Glomerular endothelial cell (primary cell): ENCODE results near the gene ENOX1. TPM values are rescaled to one million over a fixed set of nuclear protein-coding genes. Genes with fewer than 3 reads are reported as not detected.

Experiments
- DNase-seq: peaks from one replicate; pipeline ENCODE4 v3.0.0-alpha.2; 2011; ENCODE audit warnings: low read depth, low spot score; ENCODE audit errors: extremely low read depth
- total RNA-seq: library from RNA; depleted of rRNA; stranded (reverse); fragments of >200 nt; gene quantifications from 2 replicates; pipeline ENCODE4 v1.2.3, GENCODE V29; 2015

ENOX1 gene
- total RNA-seq, 1 donor from 2014 or later: 0.18 TPM

DNA sequence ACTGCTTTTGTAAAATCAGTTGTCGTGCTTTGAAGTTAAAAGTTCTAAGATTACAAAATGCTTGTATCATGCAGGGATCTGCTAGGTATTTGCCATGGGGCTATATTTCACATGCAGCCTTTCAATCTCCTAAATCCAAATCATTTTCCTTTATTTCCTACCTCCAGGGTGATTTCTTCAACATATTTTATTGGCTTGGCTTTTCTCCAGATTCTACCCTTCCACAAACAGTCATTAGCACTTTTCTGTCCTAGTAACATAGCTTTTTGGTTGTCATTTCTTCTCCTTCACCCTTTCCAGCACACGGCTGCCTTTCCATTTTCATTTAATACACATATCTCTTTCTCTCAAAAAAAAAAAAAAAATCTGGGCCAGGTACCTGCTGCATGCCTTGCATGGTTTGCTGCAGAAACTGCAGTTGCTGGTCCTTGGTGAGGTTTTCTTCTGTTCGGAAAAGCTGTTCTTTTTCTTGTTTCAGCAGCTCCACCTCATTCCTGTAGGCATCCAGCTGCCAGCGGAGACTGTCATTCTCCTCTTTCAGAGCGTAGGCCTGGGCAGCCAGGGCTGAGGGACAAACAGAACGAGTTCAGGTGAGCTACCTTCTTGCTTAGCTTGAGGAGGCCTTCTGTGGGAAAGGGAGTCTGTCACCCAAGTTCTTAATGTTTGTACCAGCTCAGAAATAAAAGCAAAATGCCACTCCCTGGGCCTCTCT lies 488.6 kb downstream of the ENOX1 start:
- no peak for DNase-seq

DNA sequence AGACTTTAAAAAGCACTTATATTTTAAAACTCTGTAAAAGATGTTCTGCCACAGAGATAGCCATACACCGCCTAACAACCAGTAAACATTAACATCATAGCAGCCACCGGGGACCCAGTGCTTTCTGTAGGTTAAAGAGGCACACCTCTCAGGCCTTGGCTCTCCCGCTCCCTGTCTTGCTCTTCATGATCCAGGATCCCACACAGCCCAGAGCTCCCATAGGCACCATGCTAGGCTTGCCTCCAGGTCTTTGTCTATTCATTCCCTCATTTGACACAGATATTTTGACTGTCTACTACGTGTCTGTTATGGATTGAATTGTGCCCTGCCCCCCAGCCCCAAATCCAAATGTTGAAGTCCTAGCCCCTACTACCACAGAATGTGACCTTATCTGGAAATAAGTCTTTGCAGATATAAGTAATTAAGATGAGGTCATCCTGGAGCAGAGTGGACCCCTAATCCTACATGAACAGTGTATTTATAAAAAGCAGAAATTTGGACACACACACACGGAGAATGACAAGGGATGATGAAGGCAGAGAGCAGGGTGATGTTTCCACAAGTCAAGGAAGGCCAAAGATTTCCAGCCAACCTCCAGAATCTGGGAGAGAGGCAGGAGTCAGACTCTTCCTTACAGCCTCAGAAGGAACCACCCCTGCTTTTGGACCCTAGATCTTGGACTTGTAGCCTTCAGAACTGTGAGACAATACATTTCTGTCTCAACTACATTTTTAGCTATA lies 490.8 kb downstream of the ENOX1 start:
- DNase-seq: no peak

DNA sequence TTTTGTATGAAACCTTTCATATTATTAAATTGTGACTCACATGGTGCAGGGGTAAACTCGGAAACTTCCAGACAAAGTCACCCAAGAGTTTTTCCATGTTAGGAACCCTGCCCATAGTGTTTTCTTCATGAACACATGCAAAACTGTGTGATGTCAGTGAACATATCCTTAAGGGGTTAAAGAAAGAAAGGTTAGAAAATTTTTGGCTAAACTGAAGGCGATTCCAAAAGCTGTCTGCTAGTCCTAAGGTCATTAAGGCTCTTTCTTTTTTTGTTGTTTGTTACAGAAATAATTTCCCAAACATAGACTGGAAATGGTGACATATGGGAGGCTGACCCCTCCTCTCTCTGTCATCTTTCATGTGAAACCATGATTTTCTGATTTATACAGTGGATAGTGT lies 491.5 kb downstream of the ENOX1 start:
- DNase-seq: no peak

DNA sequence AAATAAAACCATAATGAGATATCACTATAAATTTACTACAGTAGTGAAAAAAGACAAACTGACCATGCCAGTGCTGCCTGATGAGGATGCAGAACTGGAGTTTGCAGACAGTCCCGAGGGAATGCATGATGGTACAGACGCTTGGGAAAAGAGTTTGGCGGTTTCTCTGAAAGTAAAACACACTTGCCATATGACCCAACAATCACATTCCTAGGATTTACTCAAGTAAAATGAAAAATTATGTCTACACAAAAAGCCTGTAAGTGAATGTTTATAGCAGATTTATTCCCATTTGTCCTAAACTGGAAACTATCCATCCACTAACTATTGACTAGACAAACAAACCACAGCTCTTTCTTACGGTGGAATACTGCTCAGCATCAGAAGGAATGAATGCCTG lies 492.4 kb downstream of the ENOX1 start:
- DNase-seq: no peak

DNA sequence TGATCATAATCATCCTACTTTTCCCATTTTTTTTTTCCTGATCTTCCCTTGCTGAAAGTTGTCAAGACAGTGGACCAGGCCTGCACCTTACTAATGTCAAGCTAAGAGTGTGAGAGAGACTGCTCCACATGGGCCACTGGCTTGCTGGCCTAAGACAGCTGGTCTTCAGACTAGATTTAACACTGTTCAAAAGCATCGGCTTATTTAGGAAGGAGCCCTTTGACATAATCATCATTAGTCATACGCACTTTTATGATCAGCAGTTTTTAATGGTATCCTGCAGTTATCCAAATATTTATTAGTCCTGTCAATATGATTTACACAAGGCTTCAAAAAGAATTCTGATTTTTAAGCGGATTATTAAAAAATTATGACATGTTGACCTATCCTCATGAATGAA lies 492.8 kb downstream of the ENOX1 start:
- no peak for DNase-seq

DNA sequence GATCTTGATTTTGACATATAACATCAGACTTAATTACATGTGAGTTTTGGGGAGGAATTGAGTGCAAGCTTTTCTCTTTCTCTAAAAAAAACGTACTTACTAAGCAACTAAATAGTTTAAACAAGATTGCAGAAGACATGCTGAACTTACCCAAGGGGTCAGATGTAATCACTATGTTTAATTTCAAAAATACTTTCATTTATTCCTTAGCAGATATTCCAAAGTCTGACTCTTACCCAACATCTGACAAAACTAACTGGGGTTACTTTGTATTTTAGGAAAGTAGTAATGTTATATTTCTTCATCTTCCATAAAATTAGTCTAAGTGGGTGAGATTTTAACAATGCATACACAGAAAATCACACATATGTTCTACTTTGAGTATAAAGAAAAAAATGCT lies 493.2 kb downstream of the ENOX1 start:
- DNase-seq: no peak

DNA sequence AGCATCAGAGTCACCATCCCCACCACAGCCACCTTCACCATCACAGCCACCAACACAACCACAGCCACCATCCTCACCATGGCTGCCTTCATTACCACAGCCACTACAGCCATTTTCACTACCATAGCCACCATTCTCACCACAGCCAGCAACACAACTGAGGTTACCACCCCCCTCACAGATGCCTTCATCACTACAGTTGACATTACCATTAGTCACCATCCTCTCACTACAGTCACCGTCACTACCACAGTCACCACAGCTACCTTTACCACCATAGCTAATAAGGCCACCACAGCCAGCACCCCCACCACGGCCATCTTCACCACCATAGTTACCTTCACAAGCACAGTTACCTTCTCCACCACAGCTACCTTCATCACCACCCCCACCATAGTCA lies 493.8 kb downstream of the ENOX1 start:
- no peak for DNase-seq

DNA sequence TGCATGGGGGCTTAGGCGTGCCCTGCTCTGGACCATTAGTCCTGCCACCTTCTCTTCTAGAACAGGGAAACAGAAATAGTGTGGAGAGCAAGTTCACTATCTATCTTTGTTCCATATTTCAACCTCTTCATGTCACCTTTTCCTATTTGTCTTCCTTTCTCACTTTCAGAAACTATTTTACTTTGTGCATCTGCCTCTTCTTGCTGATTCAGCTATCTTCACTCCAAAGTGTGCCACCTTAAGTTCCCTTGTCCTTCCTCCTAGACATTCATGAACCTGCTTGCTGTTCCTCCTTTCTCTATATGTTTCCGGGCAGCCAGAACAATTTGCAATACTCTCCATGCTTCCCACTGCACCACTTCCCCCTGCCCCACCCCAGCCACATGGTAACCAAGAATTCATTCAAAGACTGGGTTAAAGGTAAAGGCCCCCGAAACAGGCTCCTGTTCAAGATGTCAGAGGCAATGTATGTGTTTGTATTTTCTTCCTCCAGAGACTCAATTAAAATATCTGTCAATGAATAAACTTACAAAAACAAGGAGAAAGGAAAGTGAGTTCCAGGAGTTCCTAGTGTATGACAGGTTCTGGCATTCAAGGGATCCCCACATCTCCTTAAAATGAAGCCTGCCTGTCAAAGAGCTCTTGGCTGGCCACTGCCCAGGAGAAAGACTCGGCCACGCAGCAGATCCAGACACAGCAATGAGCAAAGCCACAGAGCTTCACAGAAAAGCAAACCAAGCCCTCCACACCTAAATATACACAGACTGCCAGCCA lies 495.3 kb downstream of the ENOX1 start:
- DNase-seq: no peak

DNA sequence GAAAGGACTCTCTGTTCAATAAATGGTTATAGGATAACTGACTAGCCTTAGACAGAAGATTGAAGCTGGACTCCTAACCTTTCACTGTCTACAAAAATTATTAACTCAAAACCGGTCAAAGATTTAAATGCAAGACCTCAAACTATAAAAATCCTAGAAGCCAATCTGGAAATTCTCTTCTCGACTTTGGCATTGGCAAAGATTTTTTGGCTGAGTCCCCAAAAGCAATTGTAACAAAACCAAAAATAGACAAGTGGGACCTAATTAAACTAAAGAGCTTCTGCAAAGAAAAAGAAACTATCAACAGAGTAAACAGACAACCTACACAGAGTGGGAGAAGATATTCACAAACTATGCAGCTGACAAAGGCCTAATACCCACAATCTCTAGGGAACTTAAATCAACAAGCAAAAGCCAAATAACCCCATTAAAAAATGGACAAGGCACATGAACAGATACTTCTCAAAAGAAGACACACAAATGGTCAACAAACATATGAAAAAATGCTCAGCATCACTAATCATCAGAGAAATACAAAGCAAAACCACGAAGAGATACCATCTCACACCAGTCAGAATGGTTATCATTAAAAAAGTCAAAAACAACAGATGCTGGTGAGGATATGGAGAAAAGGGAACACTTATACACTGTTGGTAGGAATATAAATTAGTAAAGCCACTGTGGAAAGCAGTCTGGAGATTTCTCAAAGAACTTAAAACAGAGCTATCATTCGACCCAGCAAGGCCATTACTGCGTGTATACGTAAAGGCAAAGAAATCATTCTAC lies 497.1 kb downstream of the ENOX1 start:
- no peak for DNase-seq

DNA sequence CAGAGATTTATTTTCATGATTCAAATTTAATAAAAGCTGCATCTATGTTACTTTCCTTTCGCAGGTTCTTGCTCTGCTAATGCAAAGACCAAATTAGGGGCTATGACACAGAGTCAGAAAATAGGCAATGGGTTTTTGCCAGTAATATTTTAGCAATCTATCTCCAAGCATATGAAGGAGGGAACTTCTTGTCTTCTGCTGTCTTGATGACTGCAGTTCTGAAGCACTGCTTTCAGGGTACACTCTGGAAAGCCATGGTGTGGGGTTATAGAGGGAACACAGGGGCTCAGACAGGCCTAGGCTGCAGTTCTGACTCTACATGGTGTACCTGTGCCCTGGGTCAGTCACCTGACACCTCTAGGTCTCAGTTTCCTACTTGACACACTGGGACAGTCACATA lies 500.0 kb downstream of the ENOX1 start:
- DNase-seq: no peak

DNA sequence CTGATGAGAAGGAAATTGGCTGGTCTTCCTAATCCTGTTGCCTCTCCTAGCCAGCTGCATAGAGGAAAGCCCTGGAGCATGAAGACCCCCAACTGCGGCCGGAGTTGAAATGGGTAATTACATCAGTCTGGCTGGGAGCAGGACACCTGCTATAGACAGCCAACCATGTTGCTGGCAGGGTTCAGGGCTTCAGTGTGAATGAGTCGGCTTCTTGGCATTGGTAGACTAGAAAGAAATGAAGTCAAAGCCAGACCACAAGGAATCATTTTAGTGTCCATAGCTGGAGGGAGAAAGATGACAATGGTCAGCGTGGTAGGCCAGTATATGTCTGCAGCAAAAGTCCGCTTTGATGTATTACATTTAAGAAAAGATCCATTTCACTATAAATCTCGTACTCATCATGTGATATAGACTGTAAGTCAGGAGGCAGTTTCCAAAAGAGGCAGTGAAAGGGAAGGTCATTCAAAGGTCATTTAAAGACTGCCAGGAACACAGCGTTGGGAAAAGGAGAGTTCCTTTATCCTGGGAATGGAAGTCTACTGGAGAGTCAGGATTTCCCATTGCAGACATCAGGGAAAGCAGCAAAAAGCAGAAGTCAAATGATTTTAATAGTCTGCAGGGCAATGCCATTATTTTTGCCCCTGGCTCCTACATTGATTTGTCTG lies 500.7 kb downstream of the ENOX1 start:
- no peak for DNase-seq

DNA sequence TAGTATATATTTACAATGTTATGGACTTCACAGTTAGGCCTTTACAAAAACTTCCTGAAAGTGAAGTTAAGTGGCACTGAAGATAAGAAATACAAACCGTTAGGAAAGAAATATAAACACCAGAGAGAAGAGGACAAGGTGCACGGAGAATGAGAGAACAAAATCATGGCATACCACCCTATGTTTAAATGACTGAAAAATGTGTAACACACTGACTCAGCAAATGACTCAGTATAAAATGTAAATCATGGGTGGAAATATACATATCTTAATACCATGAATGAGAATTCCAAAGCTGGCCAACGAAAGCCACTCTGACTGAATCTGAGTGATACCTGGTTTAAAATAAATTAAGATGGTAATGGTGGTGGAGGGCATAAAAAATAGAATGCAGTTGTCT lies 502.6 kb downstream of the ENOX1 start:
- DNase-seq: no peak

DNA sequence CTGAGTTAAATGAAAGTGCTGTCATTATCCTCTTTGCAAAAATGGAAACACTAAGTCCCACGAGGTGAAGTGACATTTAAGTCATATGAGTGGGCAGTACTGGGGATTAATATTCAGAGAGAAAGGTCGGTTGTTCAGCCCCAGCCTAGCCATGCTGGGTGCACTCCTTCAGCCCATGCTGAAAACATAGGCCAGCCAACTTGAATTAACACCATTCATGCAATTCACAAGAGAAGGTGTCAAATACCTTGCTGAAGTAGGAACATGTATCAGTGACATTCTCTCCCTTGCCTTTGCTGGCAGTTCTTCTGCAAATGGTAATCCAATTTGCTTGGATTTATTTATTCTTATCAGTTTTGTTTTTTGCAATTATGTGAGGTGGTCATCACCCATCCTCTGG lies 507.1 kb downstream of the ENOX1 start:
- no peak for DNase-seq

DNA sequence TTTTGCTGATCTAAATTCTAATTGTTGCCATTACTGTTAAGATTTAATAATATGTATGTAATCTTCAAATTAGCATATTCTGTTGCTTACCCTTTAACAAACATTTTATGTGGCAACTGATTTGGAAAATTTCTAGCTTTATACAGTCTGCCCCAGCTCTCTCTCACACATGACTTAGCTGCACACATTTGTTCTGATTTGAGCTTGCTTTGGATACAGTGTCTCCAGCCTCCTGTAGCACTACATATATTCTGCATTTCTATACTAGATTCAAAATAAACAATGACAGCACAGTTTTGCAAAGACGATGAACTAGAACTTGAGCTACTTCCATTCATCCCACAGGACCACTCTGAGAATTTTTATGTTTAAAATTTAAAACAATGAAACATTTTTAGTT lies 508.6 kb downstream of the ENOX1 start:
- no peak for DNase-seq

DNA sequence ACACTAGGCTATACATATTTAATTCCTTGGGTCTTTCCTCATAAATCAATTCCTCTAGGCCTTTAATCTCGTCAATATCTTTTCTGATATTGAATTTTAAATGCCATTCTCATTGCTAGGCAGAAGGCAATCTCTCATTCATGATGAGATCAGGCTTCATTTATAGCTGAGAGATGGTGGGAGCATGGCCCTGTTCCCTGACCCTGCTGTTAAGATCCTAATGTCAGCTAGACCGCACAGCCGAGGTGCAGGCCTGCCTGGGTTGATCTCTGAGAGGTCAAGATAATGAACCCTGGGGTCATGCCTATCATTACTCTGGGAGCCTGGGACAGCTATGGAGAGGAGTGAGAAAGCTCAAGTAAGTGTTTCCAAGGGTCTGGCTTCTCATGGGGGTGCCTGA lies 509.6 kb downstream of the ENOX1 start:
- DNase-seq: no peak

DNA sequence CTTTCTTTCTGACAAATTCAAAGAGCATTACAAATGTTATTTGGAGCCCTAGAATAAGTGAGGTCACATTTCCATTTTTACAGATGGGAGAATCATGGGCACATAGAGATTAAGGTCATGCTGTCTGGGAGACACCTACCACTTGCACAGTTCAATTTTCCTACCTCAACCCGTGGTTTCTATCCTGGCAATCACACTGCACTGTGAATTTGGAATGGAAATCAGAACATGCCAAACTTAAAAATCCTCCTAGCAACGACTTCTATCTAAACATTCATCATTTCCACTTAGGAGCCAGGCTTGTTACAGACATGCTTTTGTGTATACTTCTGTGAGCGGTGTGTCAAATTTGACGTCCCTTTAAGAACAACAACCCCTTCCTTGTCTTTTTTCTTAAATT lies 511.9 kb downstream of the ENOX1 start:
- DNase-seq: no peak

DNA sequence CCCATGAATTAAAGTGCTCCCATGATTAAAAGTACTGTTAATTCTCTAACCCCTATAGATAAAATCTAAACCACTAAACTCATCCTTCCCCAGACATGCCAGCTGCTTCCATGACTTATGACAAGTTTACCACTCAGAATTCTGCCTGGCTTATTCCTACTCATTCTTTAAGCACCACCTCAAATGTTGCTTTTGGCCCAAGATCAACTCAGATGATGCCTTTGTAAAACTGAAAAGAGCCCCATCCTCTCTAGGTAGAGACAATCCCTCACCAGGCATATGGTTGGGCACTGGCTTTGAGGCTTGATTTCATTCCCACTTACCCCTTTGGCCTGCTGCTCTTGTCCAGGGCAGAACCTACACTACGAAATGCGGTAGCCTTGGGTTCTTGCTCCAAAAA lies 513.4 kb downstream of the ENOX1 start:
- DNase-seq: no peak

DNA sequence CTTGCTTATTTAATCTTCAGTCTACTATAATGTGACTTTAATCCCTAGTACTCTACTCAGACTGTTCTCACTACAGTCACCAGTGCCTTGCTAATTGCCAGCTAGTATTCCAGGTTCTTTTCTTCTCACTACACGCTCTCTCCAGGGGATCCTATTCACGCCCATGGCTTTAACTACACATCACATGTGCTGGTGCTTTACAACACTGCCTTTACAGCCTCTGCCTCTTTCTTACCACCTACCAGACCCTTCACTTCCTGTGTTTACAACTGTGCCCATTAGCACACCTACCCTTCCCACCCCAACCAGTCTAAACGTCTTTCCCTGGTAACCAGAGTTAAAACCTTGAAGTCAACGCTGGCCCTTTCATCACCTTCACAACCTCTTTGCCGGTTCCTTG lies 513.9 kb downstream of the ENOX1 start:
- DNase-seq: no peak

DNA sequence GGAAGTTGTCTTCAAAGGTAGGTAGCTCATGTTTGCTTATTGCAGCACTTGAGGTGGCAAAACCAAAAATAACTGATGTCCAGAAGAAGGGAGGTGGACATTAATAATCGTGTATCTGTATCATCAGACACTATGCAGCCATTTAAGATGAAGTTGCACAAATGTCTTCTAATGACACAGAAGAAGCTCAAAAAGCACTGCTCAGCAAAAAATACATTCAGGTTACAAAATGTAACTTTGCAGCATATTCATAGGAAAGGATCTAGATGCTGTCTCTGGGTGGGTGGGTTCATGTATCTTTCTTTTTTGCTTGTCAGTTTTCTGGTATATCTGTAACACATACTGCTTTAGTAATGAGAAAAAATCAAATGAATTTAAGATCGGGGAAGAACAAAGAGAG lies 515.6 kb downstream of the ENOX1 start:
- DNase-seq: no peak

DNA sequence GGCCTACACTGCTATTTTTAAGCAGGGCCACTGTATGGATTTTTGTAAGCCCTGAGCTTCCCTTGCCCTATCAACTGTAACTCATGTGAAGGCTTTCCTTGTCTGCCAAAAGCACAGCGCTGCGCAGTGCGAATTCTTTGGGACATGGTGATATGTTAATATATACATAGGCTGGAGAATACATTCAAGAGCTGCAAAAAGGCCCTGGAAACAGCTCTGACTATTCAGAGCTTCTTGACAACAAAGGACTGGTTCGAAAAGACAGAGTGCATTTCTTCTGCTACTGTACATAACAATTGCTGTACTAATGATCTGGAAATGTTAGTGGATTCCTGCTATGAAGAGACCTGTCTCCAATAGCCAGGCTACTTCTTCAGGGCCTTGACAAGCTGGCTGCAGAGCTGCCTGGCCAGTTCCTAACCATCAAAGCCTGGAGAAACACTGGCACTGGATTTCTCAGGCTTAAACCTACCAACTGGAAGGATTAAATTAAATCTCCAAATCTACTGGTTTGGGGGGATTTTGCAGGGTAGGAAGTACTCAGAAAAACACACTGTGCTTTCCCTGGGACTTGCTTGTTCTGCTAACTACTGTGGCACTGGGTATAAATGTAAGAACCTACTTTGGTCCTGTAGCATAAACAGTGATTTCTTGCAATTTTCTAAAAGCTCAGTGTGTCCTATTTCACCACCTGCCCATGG lies 516.5 kb downstream of the ENOX1 start:
- DNase-seq: no peak
